Stimulated activated CD8-positive, alpha-beta memory T cell treated with anti-CD3 and anti-CD28 coated beads, Interleukin-12 subunit alpha, Interleukin-12 subunit beta, amount 100 ng/mL, for 24 hours (primary cell): ENCODE data around the gene MRPL40.
A peak's percentile ranks its signal among the peaks of the same experiment; 100 is the strongest.

Experiments
- DNase-seq: peaks from one replicate; pipeline ENCODE4 v3.0.0-alpha.2; 2020; ENCODE audit errors: extremely low read depth

The MRPL40 gene

GRCh38 chr22:19461506-19461905, 29.2 kb downstream of the MRPL40 start:
- DNase-seq = no peak

DNA sequence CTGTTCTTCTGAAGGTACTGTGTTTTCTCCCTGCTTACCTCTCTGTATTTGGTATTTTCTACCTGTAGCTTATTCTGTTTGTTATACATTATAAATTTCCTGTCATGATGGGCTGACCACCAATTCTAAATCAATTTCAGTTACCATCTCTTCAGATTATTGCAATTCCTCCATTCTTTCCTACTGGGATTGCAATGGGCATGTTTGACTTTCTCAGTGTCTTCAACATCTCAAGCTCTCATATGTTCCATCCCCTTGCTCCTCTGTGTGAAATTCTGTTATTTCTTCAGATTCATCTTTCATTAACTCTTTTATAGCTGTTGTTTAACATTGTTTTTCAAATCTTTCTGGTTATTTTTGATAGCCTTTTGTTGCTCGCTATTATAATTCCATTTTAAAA, 30.7 kb downstream of the MRPL40 start:
- DNase-seq = no peak

DNA sequence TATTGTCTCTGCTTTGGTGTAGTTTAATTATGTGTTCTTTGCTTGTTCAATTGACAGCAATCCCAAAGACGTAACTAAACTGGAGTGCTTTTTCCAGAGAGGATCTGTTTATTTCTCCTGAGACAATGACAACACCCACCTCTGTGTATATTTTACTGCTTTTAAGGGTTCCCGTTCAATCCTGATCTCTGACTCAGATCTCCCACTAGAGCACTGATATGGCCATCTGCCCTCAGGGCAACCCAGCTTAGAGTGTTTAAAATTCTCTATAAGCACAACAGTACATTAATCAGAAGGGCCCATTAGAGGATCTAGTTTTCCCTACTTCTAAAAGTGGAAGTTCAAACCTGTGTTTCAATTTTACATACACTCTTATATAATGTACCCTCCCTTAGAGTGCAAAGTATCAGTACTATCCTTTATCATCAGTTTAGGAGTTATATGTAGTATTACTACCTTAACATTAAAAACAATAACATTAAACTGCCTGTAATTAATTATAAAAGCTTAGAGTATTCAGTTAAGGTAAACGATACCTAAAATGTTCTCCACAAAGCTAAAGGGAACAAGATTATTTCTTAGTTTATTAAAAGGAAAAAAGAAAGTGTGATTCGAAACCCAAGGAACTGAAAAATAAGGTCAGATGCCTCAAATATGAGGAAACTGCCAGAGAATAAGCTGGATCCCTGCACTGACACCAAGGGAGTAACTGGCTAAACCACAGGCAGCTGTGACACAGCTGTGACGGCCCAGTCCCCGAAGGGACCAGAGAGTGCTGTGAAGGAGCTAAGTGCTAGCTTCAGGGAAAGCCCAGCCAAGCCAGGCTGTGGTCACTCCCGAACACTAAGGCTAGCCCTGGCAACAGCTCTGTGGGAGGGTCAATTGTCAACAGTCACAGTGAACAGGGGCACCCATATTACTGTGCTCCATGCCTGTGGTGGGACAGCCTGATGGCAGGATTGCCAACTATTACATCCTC, 31.4 kb downstream of the MRPL40 start:
- DNase-seq = no peak

DNA sequence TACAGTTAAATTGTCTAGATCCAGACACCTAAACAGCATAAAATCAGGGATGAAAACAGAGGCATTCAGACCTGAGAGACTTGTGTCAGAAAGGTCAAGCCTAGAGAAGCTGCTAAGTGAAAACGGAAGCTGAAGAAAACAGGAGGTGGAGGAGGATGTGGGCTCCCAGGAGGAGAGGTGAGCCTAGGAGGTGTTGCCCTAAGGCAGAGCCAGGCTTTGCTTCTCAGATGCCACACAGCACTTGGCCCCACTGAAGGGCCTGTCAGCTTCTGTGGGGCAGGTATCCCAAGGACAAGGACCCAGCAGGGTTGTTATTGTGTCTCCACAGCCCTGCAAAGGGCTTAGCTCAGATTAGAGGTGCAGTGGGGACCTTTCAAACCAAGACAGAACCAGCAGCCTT, 32.2 kb downstream of the MRPL40 start:
- DNase-seq = no peak

GRCh38 chr22:19464975-19465374, 32.6 kb downstream of the MRPL40 start:
- no peak for DNase-seq

DNA sequence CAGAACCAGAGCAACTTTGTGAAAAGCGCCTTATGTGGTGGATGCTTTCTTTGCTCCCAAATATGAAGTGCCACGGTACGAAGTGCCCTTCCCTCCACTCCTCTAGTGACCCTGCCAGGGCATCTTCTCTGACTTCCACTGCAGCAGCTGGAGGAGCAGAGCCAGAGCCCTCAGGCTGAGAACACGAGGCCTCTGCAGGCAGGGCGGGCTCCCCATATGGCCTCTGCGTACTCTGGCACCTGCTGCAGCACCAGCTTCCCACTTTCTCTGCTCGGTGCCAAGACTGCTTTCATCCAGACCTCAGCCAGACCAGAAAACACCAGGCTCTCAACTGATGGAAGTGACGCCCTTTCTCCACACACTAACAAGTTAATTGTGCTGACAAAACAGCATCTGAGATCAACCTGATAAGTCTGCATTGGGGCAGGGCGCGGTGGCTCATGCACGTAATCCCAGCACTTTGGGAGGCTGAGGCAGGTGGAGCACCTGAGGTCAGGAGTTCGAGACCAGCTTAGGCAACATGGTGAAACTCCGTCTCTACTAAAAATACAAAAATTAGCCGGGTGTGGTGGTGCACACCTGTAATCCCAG, 33.9 kb downstream of the MRPL40 start:
- no peak for DNase-seq

GRCh38 chr22:19466848-19467752, 34.8 kb downstream of the MRPL40 start:
- no peak for DNase-seq

DNA sequence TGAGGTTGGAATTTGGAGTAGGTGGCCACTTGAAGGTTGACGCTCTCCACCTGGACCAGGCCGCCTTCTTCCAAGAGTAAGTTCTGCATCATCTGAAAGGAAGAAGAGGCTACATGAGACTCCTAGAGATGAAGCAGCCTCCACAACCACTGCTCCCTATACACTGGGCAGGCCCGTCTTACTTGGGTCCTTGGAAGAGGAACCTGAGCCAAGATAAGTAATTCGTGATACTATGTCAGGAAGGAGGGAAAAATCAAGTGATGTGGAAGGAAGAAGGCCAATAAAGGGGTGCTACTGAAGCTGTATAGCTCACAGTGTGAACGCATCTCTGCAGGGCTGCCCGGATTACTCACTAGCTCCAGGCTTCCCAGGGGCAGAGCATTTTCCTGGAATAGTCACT, 35.6 kb downstream of the MRPL40 start:
- DNase-seq = no peak

- DNase-seq = no peak
Measured at GRCh38 chr22:19469421-19469820, 37.1 kb downstream of the MRPL40 start.

DNA sequence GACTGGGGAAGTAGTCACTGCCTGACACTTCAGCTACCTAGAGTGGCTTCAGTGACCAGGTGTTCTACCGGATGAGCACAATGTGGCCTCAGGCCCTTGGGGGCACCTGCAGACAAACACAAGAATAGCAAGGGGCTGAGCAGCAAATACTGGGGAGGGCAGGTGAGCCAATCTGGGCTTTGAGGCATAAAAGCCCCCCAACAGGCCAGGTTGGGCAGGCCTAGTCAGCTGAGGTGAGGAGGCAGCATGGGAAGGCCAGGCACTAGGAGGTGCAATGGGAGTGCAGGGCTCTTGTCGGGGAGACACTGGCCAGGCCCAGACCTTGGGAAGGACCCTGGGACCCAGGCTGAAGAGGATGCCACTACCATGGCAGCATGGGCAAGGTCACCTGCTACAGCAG, 37.7 kb downstream of the MRPL40 start:
- DNase-seq = no peak

GRCh38 chr22:19471572-19471971, 39.2 kb downstream of the MRPL40 start:
- no peak for DNase-seq

DNA sequence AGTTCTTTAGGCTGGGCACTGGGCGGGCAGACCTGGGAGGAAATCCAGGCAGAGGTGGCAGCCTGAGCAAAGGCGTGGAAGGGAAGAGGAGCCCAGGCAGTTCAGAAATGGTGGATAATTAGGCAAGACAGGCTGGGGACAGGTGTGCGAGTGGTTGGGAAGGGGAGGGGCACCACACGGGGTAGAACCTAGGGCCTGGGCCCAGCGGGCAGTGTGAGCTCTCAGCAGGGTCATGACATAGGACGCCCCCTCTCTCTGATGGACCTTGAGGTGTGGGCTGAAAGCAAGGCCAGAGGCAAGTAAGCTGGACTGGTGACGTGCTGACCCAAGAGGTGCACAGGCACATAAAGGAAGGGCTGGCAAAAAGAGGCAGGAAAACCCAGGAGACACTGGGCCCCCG, 39.9 kb downstream of the MRPL40 start:
- DNase-seq = no peak

DNA sequence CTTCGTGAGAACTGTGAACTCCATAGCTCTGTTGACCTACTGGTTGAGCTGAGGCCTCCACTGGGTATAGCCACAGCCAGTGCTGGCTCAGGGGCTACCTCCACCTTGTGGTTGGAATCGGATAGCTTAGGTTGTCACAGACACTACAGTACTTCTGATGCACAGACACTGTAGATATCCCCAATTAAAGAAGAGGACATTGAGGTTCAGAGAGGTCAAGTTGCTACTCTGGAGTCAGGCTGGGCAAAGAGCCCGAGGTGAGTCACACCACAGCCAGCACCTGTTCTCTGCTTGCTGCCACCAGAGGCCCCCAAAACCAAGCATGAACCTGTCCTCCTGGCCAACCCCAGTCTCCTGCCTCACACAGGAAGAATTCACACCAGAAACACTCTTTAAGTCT, 41.2 kb downstream of the MRPL40 start:
- no peak for DNase-seq

GRCh38 chr22:19476023-19476422, 43.7 kb downstream of the MRPL40 start:
- DNase-seq = no peak

DNA sequence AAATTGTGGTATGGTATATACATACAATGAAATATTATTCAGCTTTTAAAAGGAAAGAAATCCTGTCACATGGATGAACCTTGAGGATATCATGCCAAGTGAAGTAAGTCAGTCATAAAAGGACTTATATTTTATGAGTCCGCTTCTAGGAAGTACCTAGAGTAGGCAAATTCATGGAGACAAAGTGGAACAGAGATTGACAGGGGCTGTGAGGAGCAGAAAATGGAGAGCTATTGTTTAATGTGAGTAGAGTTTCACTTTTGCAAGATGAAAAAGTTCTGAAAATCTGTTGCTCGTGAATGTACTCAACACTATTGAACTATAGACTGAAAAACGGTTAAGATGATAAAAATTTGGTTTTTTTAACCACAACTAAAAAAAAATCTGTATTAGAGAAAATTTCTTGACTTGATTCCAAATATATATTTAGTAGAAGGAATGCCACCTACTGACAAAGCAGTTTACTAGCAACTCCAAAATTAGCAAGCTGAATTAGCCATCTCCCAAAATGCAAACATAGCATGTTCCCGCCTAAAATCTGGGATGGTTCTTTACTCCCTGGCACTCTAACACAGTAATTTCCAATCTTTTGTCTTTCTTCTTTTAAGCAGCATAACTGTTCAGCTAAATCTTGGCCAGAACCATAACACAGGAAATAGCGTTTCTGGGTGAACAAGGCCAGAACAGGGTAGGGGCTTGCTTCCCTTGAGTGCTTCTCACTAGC, 45.1 kb downstream of the MRPL40 start:
- DNase-seq = no peak

DNA sequence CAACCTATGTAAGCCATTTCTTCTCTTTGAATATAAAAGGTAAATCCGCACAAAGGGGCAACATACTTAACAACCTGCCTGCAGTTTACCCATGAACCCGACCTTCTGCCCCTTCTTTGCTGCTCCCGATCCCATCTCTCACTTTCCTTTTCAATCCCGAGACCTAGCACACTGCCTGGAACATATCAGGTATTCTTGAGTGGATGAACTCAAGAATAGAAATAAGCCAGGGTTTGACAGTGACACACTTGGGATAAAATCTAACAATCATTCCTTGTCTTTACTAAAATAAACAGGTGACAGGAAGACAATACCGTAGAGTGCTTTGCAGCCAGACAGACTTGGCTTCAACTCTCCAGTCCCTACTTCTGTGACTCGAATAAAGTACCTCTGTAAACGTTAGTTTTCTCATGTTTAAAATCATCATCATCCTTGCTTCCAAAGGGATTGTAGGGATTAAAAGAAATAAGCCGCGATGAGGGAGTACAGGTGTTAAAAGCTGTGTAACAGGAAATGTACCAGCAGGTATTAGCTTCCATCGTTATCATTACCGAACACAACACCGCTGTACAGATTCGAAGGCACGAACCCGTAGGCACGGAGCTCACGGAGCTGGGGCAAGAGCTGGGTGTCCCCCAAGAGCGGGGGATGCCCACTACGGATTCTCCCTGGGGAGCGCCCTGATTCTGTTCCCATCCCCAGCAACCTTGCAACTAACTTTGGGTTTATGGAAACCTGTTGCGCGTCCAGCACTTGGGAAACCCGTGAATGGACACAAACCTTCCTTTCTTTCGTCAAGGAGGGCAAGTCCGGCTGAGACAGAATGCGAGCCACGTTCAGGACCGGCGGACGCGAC, 45.9 kb downstream of the MRPL40 start:
- DNase-seq = no peak

- DNase-seq = peak; percentile 60
Measured at GRCh38 chr22:19478901-19479354, 46.6 kb downstream of the MRPL40 start, which contains the start of gene UFD1. Gene UFD1, minus strand, starts transcription at chr22:19479193. Its CDS starts 108 bp downstream, at chr22:19479085.

- peak; percentile 84 for DNase-seq
Measured at GRCh38 chr22:19479355-19480172, 47.2 kb downstream of the MRPL40 start, which contains the start of gene CDC45. Gene CDC45, plus strand, starts transcription at chr22:19479920. Its CDS starts 49 bp downstream, at chr22:19479969.

- no peak for DNase-seq
Measured at GRCh38 chr22:19480173-19480568, 47.8 kb downstream of the MRPL40 start.
